ENCODE data around the gene ZNF579.

Gene ZNF579

GRCh38 chr19:55580628-55581144, at the start of gene ZNF579:
Gene ZNF579 (minus strand): TSS chr19:55580848. CDS start chr19:55579639, 1,209 bp downstream.
- DNase-seq (ENCODE audit: low spot score): peak; percentile 75

- DNase-seq (ENCODE audit: low spot score): peak; percentile 73
Measured at GRCh38 chr19:55626350-55626749, 45.7 kb upstream of the ZNF579 start.

DNA sequence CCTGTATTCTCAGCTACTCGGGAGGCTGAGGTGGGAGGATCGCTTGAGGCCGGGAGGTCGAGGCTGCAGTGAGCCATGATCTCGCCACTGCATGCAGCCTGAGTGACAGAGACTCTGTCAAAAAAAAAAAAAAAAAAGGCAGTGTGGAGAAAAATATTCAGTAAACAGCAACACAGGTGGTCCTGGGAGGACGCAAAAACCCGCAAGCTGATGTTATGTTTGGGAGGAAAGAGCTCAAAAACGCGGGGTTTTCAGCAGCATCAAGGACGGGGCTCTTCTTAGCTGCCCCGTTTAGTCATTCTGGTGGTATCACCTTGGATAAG, 44.3 kb upstream of the ZNF579 start:
- DNase-seq (ENCODE audit: low spot score): no peak

DNA sequence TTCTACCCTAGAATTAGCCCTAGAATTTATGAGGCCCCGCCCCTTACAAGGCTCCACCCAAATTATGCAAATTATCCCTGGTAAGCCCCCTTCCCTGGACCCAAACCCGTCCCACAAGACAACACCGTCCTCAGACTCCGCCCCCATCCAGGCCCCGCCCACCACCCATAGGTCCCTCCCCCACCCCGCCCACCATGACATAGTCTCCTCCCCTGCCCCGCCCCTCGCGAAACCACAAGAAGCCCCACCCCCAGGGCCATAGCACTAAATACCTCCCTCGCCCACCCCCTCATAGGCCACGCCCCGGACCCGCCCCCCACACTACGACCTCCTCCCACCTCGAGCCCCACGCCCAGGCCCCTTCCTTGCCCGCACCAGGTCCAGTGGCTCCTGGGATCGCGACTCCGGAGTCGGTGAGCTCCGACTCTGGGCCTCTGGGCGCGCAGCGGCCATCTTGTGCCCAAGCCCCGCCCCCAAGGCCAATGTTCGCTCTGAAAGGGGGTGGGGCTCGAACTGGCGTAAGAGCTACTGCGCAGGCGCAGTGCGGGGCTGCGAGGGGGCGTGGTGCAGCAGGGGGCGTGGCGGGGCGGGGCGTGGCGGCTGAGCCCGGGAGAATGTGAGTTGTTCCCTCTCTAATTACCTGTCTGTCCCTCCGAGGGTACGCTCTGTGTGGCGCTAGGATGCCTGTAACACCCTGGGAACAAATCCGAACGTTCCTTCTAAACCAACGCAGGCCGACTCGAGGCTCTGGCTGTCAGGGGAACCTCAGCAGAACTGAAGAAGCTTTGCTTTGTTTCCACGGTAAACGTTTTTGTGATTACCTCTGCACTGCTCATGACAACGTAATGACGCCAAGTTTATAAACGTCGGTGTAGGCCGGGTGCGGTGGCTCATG, 43.7 kb upstream of the ZNF579 start, which contains the start of gene ZNF784:
ZNF784 (minus strand) TSS at position 458 of the 895 bp plus-strand sequence; CDS start at position 453, 5 bp downstream.
- DNase-seq (ENCODE audit: low spot score): peak; percentile 90

- DNase-seq (ENCODE audit: low spot score): no peak
Measured at GRCh38 chr19:55623561-55623960, 42.9 kb upstream of the ZNF579 start.

GRCh38 chr19:55623130-55623529, 42.5 kb upstream of the ZNF579 start:
- no peak for DNase-seq (ENCODE audit: low spot score)

GRCh38 chr19:55622242-55622969, 41.8 kb upstream of the ZNF579 start:
- no peak for DNase-seq (ENCODE audit: low spot score)

- DNase-seq (ENCODE audit: low spot score): no peak
Measured at GRCh38 chr19:55621673-55622231, 41.1 kb upstream of the ZNF579 start.

DNA sequence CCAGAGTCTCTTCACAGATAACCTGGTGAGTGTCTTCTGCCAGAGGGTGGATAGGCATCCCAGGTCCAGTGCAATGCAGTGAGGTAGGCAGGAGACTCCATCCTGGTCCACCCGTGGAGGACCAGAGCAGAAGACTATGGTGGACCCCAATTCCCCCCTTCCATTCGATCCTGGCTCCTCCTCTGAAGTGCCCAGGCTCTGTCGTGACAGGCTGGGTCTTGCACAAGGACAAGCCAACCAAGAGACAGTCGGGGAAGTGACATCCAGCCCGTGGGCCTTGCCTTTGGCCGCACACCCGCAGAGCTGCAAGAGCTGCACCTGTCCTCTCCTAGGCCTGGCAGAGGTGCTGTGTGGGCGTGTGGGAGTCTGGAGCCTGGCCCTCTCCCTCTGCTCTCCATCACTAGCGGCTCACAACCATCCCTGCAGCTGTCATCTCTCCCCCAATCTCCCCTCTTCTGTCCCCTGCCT, 40.6 kb upstream of the ZNF579 start:
- no peak for DNase-seq (ENCODE audit: low spot score)

DNA sequence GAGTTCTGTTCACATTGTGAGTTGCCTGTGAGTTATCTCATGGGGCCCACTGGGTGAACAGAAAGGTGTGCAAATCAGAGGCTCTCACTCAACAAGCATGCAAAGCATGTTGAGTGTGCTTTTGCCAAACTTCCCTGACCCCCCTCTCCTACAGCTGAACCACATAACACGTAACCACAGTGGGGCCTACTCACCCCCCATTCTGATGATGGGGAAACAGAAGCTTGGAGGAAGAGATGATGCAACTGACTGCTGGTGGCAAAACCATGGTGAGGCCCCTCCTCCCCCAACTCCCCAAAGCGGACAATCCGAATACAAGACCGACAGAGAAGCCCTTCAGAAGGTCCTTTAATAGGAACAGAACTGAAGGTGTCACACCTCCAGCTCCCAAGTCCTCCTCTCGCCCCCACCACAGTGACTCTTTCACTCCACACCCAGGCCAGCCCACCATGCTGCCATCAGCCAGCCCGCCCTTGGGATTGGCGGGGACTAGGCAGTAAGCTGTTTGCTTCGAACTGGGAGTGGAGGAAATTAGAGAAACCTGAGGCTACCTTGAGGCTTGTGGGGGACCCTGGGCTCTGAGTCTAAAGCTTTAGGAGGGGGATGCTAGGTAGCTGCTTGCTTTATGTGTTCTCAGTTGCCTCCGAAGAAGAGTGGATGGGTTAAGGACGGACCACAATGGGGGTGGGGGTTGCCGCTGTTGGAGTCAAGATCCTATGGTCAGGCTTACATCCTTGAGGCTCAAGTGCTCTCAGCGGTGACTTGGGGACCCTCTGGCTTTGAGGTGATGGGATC, 40.0 kb upstream of the ZNF579 start:
- peak; percentile 17 for DNase-seq (ENCODE audit: low spot score)

DNA sequence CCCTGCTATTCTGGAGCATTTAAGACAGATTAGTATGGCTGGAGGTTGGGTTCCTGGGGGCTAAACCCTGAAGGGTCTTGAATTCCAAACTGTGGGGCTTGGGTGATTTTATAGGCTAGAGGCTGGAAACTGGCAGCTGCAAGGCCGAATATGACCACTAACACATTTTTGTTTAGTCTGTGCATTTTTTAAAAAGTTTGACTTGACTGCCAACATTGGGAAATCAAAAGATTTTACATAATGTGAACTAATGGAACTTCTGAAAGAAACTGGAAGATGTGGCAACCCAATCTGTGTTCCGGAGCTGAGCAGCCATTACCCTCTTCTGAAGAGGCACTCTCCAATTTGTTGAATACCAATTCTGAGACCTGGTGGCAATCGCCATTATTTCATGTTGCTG, 38.6 kb upstream of the ZNF579 start:
- no peak for DNase-seq (ENCODE audit: low spot score)

GRCh38 chr19:55618426-55618825, 37.8 kb upstream of the ZNF579 start:
- DNase-seq (ENCODE audit: low spot score): no peak

- DNase-seq (ENCODE audit: low spot score): no peak
Measured at GRCh38 chr19:55617426-55617825, 36.8 kb upstream of the ZNF579 start.

- no peak for DNase-seq (ENCODE audit: low spot score)
Measured at GRCh38 chr19:55616395-55616875, 35.8 kb upstream of the ZNF579 start.

GRCh38 chr19:55615543-55616394, 35.1 kb upstream of the ZNF579 start:
- DNase-seq (ENCODE audit: low spot score): no peak

- no peak for DNase-seq (ENCODE audit: low spot score)
Measured at GRCh38 chr19:55614711-55615542, 34.3 kb upstream of the ZNF579 start.

DNA sequence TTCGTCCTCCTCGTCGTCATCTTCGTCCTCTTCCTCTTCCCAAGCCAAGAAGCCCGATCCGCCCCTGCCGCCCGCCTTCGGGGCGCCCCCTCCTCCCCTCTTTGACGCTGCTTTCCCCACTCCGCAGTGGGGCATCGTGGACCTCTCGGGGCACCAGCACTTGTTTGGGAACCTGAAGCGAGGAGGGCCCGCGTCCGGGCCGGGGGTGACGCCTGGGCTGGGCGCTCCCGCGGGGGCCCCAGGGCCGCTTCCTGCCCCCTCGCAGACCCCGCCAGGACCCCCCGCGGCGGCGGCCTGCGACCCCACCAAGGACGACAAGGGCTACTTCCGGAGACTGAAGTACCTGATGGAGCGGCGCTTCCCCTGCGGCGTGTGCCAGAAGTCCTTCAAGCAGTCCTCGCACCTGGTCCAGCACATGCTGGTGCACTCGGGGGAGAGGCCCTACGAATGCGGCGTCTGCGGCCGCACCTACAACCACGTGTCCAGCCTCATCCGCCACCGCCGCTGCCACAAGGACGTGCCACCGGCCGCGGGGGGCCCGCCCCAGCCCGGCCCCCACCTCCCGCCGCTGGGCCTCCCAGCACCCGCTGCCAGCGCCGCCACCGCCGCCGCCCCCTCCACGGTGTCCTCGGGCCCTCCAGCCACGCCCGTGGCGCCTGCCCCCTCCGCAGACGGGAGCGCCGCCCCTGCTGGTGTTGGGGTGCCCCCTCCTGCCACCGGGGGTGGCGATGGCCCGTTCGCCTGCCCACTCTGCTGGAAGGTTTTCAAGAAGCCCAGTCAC, 33.5 kb upstream of the ZNF579 start:
- no peak for DNase-seq (ENCODE audit: low spot score)

- no peak for DNase-seq (ENCODE audit: low spot score)
Measured at GRCh38 chr19:55613396-55613795, 32.7 kb upstream of the ZNF579 start.
